Ishikawa (cell line): Measurements from ENCODE around the gene OPN5.

Experiments used
- EGR1 ChIP-seq: IDR thresholded peaks from 2 replicates; pipeline ENCODE4 v1.6.1; 2012
- FOXM1 ChIP-seq: IDR thresholded peaks from 2 replicates; pipeline ENCODE4 v1.6.1; 2012; ENCODE audit warnings: low read depth, borderline replicate concordance
- REST ChIP-seq: IDR thresholded peaks from 2 replicates; pipeline ENCODE4 v1.6.1; 2012; ENCODE audit warnings: low read depth, mild to moderate bottlenecking

- TF ChIP-seq FOXM1 (no peak), EGR1 (no peak), REST (no peak)
These were observed 73.1 kb downstream of the OPN5 start for GRCh38 chr6:47854971-47855370.
